Measurements from ENCODE around the gene DCLK3.

The DCLK3 gene

DNA sequence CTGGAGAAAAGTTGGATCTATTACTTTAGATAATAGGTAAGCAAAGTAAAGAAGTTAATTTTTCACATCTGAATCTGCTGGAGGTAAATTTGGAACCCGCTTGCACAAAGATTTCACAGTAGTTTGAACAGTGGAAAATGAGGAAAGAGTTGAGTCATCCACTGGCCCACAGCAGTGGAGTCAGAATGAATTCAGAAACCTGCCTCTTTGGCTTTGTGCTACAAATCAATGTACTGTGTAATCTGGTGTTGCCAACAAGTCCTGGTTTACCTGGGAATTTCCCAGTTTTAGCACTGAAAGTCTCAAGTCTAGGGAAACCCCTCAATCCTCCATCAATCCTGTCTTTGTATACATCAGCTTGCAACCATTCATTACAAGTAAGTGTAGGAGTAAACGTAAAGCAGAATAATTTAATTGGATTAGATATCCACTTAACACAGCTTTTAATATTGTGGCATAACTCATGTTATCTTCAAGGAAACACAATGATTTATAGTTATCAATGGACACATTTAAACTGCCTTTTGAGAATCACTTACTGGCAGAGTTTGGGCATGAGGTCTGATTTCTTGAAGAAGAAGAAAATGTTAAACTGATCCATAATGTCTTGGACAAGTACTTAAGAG, 100.6 kb downstream of the DCLK3 start:
- DNase-seq, result no peak

DNA sequence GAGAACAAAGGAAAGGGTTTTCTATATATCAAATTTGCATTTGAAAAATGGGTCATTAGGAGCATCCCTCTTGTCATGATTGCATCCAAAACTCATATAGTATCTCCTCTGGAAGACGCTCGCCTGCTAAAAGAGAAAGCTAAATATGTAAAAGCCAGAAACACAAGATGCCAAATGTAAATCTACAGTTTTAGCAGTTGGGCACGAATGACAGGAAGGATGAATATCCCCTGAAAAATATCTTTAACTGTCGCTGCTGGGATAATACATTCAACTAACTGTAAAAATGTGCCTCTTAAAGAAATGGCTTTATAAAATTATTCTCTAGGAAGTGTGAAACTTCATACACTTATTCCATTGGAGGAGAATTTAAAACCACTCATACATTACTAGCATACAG, 101.7 kb downstream of the DCLK3 start:
- DNase-seq, result no peak

Measured in SHP77 (cell line).